HL-60/S4 treated with retinoic acid at 250 ng/mL for 4 days and 3 days (cell line): ENCODE data around the gene POU2AF2.
"Not testable (repeated sequence)": the region's sequence is repeated elsewhere in the genome, so short reads cannot be mapped to it uniquely, and the experiment has no call there.

Experiments
- in situ Hi-C: fragments of 300-500 bp; cut with MboI; formaldehyde crosslinking; loops from 2 replicates; pipeline ENCODE4 v1.7.0; 2022; ENCODE audit warnings: low sequenced_read_pairs

POU2AF2 gene

DNA sequence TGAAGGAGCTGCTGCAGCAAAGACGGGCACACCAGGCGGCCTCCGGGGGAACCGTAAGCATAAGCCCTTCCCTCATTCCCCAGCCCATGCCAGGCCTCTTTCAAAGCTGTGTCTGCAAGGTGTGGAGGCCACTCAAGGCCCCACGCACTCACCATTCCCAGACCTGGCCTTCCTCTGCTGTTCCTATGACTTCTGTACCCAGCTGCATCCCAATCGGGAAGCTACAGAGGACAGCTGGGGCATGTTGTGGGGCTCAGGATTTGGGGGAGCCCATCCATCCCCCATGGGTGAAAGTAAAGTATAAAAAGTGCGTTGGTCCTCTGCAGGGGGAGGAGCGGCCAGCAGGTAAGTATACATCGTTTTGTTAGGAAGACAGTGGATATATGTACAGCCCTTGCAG, 55.0 kb downstream of the POU2AF2 start:
- in situ Hi-C loops: no loop called here

DNA sequence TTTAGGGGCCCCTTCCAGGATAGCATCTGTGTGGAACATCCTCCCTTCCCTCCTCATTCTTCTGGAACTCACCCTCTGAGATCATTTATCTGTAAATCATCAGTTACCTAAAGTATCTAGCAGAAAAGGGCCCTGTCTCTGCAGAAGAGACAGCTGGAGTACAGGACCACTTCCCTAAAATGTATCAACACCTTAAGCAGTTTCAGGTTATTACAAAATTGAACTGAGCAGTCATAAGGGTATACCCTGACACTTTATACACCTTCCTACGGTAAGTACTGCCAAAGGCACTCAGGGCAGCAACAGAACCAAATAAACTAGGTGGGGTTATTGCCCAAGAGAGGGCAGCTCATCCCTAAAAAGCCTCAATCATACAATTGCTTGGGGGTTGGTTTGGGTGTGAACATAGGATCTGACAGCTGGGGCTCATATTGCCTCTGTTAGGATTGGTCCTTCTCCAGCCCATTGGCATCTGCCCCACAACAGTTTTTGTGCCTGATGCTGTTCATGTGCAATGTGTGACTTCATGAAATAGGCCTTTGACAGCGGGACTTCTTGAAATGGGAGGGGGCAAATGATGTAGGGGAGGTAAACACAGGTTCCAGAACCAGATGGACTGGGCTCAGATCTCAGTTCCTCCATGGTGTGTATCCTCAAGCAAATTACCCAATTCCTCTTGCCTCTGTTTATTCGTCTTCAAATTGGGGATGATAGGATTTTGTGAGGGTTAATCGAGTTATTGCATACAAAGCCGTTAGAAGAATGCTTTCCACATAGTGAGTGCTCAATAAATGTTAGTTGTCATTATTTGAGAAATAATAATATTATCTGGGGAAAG, 55.7 kb downstream of the POU2AF2 start:
- in situ Hi-C loops: no loop called here

DNA sequence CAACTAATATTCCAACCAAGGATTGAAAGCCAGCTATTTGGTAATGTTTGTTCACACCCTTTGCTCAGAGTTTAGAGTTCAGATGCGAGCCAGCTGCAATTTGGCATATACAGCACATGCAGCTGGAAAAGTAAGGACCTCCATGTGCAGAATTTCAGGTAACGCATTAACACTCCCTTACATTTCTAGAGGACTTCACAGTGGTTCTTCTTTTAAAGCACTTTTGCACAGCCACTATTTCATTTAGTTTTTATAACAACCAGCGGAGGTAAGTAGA, 56.3 kb downstream of the POU2AF2 start:
- in situ Hi-C loops: no loop called here

DNA sequence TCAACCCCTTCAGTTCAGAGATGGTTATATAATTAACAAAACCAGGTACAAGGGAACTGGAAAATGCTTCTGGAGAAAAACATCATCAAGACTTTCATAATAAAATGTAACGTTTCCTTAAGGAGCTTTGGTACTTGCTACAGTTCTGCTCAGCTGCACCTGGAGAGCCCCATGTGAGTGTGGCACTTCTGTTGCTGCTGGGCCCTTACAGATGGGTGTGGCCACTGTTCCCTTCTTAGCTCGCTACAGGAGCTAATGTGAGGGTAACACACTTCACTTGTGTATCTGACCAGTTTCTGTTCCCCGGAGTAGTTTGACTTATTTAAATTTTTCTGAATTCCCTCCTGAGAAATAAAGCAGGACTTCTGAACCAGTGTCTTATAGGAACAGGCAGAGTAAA, 56.8 kb downstream of the POU2AF2 start:
- in situ Hi-C loops: no loop called here

DNA sequence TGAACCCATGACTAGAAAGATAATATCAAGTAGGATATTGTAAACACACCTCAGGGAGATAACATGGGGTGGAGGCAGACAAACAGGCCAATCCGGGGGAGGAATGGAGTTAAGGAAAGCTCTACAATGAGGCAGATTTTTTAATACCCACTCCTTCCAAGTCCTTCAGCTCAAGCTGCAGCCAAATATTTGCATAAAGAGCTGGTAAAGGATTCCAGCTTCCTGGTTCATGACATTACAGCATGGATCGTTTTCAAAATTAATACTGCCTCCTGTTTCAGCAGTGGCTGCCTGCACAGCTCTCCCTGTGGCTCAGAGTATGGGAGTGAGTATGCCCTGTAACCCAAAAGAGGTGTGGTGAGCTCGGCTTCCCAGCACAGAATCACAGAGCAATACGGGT, 57.9 kb downstream of the POU2AF2 start:
- in situ Hi-C loops: no loop called here

DNA sequence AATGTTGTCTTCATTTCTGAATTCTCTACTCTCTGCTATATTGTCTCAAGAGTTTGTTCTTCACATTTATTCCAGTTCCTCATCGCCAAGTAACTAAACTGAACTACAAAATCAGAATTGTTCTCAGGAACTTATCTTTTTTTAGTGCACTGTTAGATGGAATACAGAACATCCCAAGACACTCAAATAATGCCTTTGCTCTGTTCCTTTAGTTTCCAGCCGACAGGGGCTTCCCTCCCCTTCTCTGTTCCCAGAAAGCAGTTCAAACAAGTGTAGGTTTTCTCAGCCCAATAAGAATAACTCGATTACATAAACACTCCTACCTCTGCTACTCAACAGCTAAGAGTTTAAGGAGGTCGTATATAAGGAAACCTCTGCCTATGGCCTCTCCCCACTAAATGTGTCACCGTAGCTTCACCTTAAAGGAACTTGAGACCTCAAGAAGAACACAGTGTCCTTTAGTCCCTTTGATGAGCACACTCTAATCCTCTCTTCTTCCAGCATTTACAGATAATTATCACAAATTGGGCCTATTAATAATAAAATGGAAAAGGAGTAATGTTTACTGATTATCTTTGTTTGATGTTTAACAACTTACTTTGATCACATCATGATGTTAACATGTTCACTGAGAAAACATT, 59.8 kb downstream of the POU2AF2 start:
- in situ Hi-C loops: no loop called here

DNA sequence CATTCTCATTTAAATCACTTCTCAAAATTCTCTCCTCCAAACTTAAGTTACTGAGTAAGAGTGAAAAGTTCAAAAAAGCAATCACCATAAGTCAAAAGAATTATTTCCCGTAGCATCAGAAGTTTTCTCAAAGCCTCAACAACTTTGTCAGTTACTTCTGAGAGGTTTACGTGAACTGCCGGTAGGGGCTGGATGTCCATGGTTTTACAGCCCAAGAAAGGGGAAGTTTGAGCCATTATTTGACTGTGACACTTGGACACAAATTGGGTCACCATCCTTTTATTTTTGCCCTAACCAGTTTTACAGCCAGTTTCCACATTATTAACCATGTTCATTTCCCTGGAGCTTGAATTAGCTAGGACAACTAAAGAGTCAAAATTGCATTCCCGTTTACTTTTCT, 60.4 kb downstream of the POU2AF2 start:
- in situ Hi-C loops: no loop called here

DNA sequence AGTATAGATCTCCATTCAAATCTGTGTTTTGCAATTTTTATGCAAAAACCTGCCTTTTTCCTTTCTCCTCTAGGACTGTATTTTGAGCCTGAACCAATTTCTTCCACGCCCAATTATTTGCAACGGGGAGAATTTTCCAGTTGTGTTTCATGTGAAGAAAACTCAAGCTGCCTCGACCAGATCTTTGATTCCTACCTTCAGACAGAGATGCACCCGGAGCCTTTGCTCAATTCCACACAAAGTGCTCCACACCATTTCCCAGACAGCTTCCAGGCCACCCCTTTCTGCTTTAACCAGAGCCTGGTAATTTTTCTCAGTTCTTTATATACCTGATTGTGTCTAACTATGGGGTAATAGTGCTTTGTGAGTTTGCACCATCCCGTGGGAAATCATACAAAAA, 60.8 kb downstream of the POU2AF2 start:
- in situ Hi-C loops: no loop called here

DNA sequence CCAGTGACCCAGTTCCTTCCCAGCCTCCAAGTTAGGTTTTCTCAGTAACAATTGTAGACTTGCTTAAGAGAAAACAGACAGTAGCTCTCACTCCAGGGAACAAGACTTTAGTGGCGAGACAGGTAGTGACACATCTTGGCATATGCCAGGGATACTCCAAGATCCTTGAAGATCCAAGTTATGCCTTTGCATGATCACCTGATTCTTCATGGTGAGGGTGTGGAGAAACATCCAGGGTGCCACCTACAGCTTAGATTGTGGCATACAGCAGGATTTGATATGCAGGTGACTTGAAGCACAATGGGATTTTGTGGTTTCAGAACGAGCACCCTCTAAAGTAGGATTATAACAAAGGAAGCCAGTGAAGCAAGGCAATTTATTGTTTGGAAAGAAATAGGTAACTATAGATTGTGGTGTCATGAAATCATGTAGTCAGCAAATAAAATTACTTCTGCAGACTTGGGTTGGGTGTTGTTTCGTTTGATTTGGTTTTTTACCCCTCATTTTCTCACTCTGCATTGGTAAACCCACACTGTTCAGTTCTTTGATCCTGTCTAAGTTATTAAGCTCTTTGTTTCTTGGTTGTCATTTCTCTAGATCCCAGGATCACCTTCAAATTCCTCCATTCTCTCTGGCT, 62.1 kb downstream of the POU2AF2 start:
- in situ Hi-C loops: no loop called here

DNA sequence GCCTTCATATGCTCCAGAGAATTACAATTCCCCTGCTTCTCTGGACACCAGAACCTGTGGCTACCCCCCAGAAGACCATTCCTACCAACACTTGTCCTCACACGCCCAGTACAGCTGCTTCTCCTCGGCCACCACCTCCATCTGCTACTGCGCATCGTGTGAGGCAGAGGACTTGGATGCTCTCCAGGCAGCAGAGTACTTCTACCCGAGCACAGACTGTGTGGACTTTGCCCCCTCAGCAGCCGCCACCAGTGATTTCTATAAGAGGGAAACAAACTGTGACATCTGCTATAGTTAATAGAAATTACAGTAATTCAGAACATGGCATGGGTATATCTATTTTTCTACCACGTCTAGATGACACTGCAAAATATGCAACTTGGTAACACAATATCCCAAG, 62.6 kb downstream of the POU2AF2 start:
- in situ Hi-C loops: no loop called here

DNA sequence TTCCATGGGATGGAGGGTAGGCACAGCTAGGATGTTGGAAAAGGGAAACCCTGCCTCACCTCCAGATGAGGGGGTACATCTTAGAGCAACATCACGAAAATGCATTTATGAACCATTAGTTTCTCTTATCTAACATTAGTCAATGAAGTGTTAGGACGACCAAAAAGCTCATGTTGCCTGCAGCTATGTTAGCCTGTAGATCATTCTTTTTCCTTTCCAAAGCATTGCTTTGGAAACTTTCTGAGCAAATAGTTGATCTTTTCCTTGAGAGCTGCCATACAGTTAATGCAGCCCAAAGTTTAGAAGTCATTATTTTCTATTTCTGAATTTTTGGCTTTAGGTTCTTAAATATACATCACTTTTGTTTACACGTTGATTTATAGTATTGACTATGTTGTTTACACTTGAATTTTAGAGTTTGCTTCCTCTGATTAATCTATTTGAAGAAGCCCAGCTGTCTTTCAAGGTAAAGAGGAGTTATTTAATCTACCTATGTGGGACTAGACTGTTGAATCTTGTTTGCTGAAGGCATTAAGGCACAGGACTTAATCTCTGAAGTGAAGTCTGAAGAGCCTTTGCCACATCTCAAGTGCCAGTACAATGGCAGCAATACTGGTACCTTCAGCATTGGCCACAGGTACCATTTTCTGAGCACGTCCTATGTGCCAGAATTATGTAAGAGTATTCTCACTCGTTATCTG, 63.8 kb downstream of the POU2AF2 start:
- in situ Hi-C loops: no loop called here

DNA sequence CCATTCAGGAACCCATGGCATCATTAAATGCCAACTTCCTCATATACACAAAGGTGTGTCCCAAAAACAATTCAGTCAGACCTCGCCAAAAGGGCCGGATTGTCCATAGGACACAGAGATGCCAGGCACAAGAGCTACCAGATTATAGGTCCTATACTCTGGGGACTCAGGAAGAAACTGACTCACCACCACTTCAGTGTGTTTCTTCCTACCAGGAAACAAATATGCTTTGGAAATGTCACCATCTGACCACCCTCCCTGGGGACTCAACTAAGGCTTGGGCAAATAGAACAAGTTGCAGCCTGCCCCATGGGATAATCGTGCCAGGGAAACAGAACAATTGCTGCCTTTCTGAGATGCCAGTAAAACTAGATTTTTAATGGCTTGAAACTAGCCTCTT, 64.6 kb downstream of the POU2AF2 start:
- in situ Hi-C loops: no loop called here

DNA sequence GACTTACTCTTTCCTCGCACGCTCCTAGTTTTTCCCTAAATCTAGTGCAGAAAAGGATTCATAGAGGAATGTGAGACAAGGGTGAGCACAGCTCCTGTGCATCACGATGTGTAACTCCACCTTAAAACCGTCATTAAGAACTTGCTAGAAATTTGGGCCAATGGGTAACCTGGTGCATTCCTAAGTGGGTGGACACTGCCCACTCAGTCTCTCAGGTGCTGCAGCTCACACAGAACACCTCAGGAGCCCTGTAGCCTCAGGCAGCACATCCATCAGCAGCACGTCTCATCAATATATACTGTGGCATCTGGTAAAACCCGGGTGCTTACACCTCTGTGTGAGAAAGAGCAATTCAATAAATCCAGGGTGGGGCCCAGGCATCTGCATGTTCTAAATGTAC, 65.2 kb downstream of the POU2AF2 start:
- in situ Hi-C loops: no loop called here

DNA sequence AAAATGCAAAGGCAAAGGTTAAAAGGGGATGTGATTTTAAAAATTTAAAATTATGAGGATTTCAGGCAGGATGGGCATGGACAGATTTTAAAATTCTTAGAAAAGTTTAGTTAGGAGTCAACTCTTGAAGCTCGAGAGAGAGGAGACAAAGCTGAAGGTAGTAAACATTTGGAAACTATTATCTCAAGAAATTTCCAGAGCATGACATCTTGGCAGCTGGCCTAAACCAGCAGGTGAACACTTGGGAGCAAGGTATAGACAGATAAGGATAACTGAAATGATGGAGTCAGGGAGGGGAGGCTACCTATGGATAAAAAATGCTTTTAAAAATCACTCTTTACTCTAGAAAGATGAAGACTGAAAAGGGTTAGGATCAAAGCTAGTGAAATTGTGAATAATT, 66.6 kb downstream of the POU2AF2 start:
- in situ Hi-C loops: no loop called here

DNA sequence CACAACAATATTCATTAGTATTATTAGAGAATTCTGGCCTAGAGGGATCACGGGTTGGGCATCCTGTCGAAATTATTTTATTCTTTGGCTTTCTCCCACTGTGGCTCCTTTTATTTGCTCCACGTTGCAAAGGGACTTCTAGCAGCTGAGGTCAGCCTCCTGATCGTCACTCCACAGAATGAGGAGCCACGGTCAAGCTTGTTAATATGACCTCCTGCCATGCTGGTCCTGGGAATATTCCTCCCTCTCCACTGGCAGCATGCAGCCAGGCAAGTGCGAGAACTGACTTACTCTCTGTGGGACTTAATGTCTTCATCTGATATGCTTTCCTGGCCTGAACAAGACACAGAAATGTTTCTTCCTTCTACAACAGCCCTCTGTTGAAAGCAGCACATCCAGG, 73.8 kb downstream of the POU2AF2 start:
- in situ Hi-C loops: no loop called here

DNA sequence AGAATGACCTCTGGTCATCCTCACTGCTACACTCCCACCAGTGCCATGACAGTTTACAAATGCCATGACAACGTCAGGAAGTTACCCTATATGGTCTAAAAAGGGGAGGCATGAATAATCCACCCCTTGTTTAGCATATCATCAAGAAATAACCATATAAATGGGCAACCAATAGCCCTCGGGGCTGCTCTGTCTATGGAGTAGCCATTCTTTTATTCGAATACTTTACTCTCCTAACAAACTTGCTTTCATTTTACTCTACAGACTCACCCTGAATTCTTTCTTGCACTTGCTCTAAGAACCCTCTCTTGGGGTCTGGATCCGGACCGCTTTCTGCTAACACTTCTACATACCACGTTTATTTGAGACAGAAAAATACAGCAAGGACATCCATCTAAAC, 74.7 kb downstream of the POU2AF2 start:
- in situ Hi-C loops: not testable (repeated sequence)

DNA sequence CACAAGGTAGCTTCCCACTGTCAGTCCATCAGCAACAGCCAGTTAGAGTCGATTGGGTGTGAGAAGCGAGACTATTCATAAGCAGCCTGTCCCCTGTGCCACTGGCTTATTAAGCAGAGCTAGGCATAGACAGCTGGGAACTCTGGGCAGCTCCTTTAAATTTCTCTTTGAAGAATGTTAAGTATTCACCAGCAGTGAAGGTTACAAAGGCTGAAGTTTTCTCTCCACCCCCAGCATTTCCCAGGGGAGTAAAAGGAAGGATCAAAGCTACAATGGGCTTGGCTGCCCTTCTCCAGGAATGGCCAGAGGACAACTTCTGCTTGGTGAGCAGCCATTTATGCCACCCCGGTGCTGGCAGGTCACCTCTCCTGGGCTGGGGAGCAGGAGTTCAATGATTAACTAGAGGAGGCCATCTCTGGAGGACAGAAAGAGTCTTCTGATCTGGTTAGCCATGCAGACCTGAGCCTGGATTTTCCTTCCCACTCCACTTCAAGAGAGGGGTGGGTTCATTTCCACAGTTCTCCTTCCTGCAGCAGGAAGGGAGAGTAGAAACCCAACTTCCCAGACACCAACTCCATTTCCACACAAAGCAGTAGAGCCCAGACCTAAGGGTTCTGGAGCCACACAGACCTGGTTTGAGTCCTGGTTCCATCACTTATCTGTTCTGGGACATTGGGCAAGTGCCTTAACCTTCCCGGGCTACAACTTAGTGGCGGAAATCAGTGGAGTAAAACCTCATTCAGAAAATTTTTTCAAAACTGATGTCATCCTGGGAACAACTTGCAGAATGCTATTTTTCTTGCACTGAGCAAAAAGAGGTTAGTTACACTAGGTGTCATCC, 75.4 kb downstream of the POU2AF2 start:
- in situ Hi-C loops: no loop called here

DNA sequence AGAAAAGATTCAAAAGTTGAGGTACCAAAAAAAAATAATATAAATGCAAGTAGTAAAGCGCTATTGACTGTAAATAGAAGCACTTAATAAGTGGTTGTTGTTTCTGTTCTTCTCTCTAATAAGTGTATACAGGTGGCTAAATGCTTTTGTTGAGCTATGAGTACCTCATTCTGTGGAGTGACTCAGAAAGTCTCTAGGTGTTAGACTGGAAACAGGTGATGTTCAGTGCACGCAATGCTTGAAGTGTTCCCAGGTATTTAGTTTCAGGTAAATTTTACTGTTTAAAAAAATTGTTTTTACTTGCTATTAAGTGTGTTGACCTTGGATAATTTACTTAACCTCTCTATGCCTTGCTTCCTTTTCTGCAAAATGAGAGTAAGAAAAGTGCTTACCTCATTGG, 77.0 kb downstream of the POU2AF2 start:
- in situ Hi-C loops: no loop called here

DNA sequence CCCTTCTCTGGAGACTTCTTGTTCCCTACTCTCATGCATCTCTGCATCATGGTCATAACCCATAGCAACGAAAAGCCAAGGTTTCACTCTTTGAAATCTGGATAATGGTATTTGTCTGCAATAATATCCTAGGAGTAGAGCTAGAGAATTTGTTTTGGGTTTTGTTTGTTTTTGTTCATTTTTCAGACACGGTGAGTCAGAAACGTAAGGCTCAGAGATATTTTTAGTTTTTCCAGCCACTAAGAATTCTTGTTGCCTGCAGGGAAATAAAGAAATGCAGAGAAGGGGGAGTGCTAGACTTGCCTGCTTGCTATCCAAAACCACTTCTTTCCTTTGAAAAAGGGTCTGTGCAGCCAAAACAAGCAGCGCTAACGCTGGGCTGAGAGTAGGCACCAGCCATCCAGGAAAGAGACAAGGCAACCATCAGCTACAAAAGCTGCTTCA, 78.8 kb downstream of the POU2AF2 start:
- in situ Hi-C loops: no loop called here

DNA sequence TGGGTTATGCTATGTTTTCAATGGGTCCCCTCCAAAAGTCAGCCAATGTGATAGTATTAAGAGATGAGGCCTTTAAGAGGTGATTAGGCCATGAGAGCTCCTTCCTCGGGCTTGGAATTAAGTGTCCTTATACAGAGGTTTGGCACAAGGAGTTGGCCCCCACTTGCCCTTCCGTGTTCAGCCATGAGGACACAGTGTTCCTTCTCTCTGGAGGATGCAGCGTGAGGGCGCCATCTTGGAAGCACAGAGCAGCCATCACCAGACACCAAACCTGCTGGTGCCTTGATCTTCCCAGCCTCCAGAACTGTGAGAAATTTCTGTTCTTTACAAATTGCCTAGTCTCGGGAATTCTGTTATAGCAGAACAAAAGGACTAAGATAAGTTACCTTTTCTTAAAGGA, 79.7 kb downstream of the POU2AF2 start:
- in situ Hi-C loops: no loop called here

DNA sequence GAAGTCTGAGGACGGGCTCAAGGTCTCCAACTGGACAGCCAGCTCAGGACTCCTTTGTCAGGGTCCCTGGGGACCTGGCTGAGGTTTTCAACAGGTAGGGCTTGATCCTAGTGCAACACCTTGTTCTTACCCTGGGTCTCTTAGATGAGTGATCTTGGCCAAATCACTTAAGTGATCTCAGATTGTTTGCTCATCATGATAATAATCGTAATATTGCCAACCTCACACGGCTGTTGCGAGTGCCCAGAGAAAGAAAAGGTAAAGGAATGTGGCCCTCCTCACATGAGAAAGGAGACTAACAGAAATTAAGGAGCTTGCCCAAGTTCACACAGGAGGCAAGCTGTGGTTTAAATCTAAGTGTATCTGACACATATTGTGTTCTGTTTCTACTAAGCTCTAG, 81.3 kb downstream of the POU2AF2 start:
- in situ Hi-C loops: no loop called here
